ENCODE results near the gene NINJ1.

DNA sequence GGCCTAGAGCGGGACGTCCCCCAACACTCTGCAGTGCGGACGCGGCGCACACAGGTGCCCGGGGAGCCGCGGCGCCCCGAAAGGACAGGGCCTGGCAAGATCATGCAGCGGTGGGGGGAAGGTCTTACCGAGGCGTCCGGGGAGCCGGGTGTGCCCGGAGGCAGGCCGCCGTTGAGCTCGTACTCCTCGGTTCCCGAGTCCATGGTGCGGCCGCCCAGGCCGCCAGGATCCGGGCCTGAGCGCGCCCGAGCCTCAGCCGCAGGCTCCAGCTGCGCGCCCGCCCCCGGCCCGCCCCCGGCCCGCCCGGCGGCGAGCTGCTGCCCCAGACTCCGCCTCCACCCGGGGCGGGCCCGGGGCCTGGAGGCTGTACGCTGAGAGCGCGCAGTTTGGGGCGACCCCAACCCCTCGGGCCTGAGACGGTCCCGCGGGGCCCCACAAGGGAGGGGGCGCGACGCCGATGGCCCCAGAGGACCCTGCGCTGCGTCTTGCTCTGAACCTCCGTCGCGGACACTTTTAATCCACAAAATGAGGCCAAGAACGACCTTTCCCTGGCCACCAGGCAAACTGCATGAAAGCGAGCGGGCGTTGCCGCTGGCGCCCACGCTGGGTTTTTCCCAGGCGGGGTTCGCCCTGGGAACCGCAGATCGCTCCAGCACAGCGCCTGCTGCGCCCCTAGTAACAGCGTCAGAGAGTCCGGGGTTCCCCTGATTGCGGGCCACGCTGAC lies at the start of gene NINJ1:
- TF ChIP-seq, protein P1, sequence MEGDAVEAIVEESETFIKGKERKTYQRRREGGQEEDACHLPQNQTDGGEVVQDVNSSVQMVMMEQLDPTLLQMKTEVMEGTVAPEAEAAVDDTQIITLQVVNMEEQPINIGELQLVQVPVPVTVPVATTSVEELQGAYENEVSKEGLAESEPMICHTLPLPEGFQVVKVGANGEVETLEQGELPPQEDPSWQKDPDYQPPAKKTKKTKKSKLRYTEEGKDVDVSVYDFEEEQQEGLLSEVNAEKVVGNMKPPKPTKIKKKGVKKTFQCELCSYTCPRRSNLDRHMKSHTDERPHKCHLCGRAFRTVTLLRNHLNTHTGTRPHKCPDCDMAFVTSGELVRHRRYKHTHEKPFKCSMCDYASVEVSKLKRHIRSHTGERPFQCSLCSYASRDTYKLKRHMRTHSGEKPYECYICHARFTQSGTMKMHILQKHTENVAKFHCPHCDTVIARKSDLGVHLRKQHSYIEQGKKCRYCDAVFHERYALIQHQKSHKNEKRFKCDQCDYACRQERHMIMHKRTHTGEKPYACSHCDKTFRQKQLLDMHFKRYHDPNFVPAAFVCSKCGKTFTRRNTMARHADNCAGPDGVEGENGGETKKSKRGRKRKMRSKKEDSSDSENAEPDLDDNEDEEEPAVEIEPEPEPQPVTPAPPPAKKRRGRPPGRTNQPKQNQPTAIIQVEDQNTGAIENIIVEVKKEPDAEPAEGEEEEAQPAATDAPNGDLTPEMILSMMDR (IDR thresholded peaks at IDR 0.05), result no peak
- no peak for TF ChIP-seq TCF7L2 (IDR thresholded peaks at IDR 0.05; ENCODE audit: low read depth, low read length)
- no peak for TF ChIP-seq POLR2AphosphoS5 (IDR thresholded peaks at IDR 0.05; ENCODE audit: low read depth, low read length)
